A549 treated with CpdA at 1 μM for 4 hours (cell line): ENCODE data around the gene OGDH. TPM values are rescaled to one million over a fixed set of nuclear protein-coding genes. Genes with fewer than 3 reads are reported as not detected.

Source experiments
- total RNA-seq: library from RNA; stranded (reverse); fragments of 200-300 nt; extraction: Qiagen RNA extraction; gene quantifications from 5 replicates; pipeline ENCODE4 v1.2.3, GENCODE V29; 2022; ENCODE audit warnings: low read depth

Gene OGDH
- total RNA-seq: 28.7 to 33.1 TPM (median 31.1 TPM) in 5 replicates

DNA sequence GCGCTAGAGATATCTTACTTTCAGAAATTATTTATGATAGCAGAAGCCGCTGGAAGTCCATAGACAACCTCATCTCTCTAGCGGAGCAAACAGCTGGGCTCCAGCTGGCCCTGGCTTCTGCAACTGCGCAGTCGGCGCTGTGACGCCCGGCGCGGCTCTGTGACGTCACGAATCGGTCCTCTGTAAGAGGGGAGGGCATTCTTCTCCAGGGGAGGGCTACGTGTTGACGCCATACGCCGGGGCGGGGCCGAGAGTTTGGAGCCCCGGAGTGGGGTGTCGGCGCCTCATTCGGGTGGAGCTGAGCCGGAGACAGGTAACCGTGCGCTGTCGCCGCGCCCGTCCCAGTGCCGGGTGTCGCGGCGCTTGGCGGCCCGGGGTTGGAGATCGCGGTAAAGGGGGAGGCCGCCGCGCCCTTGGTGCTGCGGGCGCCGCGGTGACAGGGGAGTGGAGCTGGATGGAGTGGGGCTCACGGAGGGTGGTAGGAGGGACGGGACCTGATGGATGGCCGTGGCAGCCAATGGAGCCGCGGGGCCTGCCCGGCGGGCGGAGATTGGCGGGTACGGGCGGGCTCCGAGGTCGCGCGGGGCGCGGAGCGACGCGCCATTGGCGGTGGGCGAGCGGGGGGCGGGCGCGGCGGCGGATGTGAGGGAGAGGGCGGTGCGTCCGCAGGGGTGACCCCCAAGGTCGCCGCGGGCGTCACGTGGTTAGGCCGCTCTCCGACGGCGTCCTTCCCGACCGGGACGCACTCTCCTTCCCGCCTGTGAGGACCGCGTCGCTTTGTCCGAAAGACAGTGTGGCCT is at the start of gene OGDH:
Gene OGDH, plus strand, starts transcription at position 287 of the 800 bp plus-strand sequence. CDS start 17,717 bp downstream, outside the sequence.

DNA sequence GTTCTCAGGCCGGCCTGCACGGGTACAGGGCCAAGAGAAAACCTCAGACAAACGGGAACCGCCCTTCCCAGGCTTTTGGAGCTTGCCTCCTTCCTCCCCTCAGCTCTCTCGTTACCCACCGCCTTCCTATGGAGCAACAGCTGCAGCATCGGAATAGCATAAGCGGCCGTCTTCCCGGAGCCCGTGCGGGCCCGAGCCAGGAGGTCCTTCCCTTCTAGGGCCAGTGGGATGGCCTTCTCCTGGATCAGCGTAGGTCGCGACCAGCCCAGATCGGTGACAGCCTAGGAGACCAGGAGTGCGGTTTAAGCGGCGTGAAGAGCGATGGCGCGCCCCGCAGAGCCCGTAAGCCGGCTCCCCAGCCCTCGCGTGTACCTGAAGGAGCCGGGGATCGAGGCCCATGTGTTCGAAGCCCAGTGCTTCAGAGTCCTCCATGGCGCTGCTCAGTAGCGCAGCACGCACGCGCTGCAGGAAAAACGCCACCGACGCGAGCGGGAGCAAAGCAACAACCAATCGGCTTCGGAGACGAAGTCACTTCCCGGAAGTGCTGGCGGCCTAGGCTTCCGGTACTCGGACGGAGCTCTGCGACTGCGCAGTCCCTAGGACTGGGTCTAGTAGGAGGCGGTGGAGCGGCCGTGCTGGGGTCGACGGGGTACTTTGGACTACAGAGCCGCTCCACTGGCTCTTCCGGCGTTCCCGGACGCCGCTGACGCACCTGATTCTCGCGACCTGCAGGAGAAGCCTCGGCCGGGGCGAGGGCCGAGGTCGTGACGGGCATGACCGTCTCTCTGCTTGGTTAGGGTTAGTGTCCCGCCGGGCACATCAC is 32.8 kb upstream of the OGDH start, which contains the start of gene DDX56:
Gene DDX56, minus strand, starts transcription at position 445 of the 823 bp plus-strand sequence. Its CDS starts 13 bp downstream, at position 432.

DNA sequence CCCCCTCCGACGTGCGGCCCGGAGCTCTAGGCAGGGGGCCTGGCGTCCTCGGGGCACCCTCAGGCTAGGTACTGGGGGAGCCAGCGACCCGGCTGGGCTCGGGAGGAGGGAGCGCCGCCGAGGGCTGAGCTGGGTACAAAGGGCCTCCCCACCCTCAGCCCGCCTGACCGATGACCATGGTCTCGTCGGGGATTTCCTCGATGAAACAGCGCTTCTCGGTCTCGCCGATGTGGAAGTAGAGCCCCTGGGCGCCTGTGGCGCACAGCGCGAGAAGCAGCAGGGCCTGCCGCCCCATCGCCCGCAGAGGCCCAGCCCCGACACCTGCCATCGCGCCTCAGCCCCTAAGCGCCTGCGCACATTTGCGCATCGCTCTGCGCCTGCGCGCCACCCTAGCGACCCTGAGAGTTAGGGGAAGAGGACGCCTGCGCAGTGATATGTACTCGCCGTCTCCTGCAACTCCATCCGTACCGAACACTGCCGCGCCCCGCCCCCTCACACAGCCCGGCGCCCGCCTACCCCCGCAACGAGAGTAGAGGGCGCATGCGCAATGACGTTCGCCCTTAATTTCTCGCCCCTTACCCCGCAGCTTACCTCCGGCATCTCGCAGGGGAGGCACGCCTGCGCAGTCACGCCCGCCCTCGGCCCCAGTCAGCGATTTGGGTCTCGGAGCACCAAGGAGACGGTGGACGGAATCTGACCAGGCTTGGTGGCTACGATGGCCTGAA is 24.4 kb upstream of the OGDH start, which contains the start of gene TMED4:
Gene TMED4, minus strand, starts transcription at position 353 of the 725 bp plus-strand sequence. Its CDS starts 25 bp downstream, at position 328.

DNA sequence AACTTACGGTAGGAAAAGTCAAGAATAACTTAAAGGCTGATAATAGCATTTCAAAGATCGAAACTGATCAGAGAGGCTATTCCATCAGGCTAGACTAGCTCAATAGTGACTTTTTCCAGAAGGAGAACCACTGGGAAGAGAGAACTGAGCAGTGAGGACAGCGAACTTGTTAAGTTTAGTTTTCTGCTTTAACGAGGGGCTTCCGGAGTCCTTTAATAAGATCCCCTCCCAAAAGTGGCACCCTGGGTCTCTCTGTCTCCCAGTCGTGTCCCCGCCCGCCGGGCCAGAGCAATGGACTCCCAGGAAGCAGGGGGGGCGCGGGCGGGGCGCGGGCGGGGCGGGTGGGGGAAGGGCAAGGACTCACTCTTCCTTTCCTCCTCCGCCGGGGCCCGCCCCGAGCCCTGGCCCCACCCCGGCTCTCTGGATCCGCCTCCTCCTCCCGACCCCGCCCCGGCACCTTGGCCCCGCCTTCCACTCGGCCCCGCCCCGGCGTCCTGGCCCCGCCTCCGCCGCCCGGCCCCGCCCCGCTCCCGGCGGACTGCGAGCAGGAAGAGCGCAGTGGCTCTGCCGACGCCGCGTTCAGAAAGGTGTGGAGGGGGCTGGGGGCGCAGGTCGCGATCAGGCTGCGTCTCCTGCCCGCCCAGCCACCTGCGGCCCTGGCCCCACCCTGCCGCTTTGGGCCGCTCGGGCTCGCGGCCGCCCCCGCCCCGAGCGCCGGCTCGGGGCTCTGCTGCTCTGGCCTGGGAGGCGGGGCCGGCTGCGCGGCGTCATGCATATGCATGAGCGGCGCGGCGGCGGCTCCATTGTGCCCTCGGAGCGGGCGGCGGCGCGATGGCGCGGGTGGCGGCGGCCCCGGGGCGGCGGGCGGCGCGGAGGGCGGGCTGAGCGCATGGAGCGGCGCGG is 141.9 kb downstream of the OGDH start, which contains the start of gene ZMIZ2:
Gene ZMIZ2, plus strand, starts transcription at position 803 of the 903 bp plus-strand sequence. CDS start 7,403 bp downstream, outside the sequence.

Other genes starting within 250 kb of the OGDH start
- 47.2 to 61.9 TPM (median 56.4 TPM) in 5 replicates for gene NUDCD3, start 116.0 kb upstream of the OGDH start, total RNA-seq
- gene NPC1L1, start 65.3 kb upstream of the OGDH start, total RNA-seq: 0.05 to 0.13 TPM (median 0.06 TPM) in 4 of 5 replicates, not detected in the other
- 107 to 146 TPM (median 128 TPM) in 5 replicates for gene DDX56, start 32.7 kb upstream of the OGDH start, total RNA-seq
- 45.9 to 54.0 TPM (median 49.7 TPM) in 5 replicates for gene TMED4, start 24.4 kb upstream of the OGDH start, total RNA-seq
- 25.4 to 38.0 TPM (median 34.8 TPM) in 5 replicates for gene ZMIZ2, start 142.2 kb downstream of the OGDH start, total RNA-seq
- gene PPIA, start 190.1 kb downstream of the OGDH start, total RNA-seq: 4,920 to 6,264 TPM (median 5,217 TPM) in 5 replicates
- gene H2AZ2, start 241.5 kb downstream of the OGDH start, total RNA-seq: 207 to 270 TPM (median 251 TPM) in 5 replicates